Raji (cell line): ENCODE data around the gene ROR2.

Experiments used
- POLR2A ChIP-seq: IDR thresholded peaks from 2 replicates; pipeline ENCODE4 v1.6.1; 2011; ENCODE audit warnings: low read depth, low read length, control low read depth; ENCODE audit not compliant: insufficient read depth

The ROR2 gene

DNA sequence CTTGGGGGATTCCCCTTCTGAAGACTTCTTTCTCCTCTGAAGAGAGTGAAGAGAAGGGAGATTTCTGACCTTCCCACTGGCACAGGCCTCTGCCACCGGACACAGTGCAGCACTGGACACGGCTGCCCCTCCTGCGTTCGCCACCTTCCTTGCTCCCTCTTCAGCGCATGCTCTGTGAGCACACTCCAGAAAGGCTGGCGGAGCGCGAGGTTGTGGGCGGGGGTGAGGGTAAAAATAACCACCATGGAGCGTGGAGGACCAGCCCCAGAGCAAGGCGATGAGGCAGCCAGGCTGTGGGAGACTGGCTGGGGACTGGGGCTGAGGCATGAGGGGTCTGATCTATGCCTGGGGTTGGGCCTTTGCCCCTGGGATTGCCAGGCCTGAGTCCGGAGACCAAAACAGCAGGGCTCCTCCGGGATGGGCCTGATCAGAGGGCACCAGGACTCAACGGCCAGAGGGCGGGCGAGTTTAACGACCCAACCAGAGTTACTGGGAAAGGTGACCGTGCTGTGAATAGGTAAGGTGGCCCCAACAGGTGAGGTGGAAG lies 97.2 kb downstream of the ROR2 start:
- TF ChIP-seq POLR2A = no peak

DNA sequence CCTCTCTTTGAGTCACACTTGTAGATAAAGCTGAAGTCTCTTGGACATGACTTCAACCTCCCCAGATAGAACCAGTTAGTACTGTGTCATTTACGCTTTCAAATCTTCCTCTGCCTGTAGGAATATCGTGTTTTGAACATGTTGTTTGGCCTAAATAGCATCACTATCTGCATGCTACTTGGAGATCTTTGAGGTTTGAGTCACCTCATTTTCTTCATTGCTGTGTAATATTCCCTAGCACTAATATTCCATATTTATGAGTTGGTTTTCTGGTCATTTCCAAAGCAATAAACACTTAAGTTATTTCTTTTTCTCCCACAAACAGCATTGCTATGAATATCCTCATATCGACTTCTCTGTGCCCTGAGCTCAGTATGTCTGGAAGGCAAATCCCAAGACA lies 100.3 kb downstream of the ROR2 start:
- no peak for TF ChIP-seq POLR2A

DNA sequence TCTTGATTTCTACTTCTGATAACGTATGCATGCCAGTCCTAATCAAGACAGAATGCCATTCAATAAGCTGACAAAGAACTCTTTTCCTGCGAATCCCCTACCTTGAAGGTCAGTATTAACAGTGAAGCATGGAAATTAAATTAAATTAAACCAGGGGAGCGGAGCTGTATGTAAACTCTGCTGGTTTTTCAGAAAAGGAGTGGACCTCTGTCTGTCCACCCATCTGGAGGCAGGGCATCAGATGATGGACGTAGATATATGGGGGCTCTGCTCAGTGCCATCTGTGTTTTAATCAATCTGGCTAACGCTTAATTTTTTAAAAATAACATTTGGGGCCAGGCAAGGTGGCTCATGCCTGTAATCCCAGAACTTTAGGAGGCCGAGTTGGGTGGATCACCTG lies 101.9 kb downstream of the ROR2 start:
- TF ChIP-seq POLR2A = no peak

DNA sequence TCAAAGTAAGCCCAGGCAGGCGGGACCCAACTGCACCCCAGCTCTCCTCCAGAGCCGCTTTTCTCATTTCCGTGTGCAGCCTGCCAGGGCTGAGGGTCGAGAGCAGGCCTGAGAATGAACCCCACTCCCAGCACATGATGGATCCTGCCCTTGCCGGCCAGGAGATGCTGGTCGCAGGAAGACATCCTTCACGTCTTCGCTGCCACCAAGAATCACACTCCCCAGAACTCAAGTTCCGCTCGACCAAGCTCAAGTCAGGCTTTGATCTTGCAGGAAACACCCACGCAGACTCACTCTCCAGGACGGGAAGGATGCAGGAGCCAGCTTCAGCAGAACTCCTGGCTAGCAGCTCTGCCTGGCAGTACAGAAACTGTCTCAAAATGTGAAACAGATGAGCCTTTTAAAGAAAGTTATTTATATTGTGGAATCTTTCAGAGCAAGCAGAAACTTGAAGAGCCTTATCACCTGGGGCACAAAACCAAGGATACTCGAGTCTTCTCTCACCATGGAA lies 102.4 kb downstream of the ROR2 start:
- no peak for TF ChIP-seq POLR2A

DNA sequence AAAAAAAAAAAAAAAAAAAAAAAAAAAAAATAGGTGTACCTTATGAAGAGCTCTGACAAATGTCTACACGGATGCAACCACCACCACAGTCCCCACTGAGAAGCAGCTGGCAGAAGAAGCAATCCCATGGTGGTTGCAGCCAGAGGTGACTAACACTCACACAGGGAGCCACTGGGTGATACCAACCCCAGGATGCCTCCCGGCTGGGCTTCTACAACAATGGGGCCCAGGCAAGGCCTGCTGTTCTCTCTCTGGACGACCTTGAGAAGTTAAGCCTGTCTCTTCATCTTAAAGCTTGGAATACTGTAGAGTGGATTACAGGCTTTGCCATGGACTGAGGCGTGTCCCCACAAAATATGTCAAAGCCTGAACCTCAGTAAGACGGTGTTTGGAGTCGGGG lies 104.1 kb downstream of the ROR2 start:
- TF ChIP-seq POLR2A = no peak

DNA sequence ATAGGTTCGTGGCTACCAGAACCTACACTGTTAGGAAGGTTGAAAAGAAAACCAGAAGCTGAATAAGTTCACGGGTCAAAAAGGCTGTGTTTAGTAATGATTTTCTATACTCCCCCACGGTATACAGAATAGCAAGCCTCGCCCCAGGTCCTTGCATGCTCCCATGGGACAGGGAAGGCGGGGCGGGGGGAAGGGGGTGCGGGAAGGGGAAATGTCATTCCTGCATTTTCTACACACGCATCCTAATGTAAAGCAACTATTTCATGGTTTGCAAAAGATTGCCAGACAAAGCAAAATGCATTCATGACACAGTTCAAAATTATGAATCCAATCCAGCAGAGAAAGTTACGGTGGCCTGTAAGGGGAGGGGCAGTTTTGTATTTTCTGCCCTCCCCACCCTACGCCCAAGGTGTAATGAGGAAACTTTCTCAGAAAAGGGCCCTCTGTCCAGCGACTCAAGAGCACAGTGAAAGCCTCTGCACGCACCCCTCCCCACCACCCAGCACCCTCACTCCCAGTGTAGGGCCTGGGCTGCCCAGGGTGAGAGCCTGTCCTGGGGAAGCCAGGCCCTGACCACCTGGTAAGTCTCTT lies 105.2 kb downstream of the ROR2 start:
- no peak for TF ChIP-seq POLR2A

DNA sequence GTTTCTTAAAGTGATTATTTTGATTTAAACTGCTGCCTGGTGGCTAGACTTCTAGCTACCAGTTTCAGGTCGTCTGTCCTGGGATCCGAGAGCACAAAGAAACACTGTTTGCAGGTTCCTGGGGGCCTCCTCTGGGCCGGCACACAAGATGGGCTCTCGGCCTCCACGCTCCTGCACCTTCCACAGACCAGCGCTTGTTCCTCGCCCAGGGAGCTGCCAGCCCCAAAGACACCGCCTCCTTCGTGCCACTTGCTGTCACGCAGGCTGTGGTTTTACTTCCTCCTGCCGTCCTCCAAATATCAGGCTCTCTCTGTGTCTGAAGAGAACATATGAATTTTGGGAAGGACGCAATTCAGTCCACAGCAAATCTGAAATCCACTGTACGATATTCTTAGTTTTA lies 105.8 kb downstream of the ROR2 start:
- no peak for TF ChIP-seq POLR2A

DNA sequence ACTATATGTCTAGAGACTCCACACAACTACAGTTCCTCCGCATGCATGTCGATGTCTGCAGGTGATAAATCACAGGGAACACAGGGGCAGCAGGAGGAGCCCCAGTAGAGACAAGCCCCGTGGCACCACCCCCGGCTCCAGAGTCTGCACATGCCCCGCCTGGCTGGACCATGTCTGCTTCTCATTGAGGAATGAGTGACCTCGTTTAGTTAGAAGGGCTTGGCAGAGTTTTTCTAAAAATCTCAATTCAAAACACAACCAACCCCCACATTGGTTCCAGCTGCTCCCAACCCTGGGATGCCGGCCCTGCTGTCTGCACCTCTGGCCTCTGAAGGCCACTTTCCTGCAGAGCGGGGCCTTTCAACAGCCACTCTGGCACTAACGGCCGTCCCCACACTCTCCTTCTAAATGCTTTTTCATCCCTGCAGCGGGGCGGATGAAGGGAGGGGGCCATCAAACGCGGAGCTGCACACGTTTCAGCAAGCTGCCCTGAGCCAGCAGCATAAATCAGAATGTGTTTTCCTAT lies 106.3 kb downstream of the ROR2 start:
- no peak for TF ChIP-seq POLR2A

DNA sequence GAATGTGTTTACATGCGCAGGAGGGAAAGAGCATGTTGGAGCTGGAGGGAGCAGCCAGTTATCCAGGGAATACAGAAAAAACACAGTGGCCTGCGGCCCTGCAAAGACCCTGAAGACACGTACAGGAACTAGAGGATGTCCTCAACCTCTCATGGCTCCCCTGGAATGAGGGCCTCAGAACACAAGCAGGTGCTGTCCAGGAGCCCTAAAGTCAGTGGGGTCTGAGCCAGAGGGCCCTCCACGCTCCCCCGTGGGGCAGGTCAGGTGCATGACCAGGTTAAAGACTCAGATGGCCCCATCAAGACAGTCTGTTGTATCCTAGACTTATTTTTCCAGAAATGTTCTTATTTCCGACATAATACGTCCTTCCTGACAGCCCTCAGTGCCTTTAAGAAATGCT lies 106.9 kb downstream of the ROR2 start:
- no peak for TF ChIP-seq POLR2A

DNA sequence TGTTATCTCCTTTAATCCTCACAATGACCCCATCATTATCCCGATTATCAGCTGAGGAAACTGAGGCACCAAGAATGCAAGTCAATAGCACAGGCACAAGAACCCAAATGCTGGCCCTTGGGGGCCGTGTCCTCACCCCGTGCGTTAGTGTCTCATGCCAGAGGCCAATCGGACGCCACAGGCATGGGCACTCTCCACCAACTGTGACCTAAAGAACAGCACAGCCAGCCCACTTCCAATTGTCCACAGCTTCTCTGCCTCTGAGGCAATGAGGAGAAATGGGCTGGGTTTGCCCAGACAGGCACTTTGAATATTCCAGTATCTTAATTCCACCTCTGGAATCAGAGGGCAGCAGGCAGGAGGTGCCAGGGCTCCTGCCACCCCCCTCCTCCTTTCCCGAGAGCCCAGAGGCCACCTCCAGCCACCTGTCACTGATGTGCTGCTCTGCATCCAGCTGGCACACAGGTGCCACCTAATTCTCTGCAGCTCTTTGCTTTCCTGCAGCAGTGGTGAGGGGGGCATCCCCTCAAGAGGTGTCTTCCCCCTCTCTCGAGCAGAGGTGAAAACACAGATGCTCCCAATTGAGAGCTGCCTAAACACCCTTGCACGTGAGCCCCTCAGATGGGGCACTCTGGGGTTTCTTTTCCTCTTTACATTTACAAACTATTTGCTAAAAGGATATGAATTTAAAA lies 107.5 kb downstream of the ROR2 start:
- no peak for TF ChIP-seq POLR2A

DNA sequence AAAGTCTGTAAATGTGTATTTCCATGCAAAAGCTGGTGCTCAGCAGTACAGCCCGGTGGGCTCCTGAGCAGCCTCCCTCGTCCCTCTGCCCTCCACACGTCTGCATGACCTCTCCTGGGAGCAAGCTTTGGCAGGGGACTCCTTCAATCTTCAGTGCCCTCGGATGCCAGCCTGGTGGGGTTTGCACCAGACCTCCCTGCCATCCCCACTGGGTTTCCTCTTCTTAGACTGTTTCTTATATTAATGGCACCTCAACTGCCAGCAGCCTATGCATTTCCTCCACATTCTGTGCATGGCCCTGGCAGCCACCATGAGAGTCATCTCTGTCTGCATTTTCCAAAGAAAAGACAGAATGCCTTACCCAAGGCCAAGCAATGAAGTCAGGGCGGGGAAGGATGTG lies 108.4 kb downstream of the ROR2 start:
- TF ChIP-seq POLR2A = no peak

DNA sequence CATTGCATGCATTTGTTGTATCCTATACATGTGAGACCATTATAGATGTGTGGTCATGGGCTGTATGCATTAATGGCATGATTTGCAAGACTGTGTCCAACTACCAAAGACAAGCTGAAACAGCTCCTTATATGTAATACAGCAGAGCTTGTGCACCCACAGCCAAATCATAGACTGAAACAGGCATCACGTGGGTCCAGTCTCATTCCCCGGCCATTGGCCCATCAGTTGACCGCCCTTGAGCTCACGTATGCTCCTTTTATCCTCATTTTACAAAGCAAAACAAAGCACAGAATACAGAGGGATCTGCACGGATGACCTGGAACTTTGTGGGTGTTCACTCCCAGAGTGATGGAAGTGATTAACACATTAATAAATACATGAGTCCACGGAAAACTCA lies 109.1 kb downstream of the ROR2 start:
- no peak for TF ChIP-seq POLR2A

DNA sequence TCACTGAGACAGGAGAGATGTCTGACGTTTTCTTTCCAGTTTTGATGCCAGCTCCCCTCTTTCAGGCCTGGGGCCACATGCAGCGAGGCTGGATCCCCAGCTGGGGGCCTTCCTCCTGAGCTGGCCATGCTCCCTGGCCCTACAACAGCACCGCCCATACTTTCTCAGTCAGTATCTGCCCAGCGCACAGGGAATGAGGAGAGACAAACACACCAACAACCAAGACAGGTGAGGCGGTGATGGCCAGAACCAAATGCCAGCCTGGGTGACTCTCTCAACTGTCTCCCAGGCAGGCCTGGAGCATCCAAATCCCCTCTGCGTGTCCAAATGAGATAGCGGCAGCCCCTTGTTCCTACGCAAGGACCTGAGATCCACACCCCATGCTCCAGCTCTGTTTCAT lies 109.6 kb downstream of the ROR2 start:
- TF ChIP-seq POLR2A = no peak

DNA sequence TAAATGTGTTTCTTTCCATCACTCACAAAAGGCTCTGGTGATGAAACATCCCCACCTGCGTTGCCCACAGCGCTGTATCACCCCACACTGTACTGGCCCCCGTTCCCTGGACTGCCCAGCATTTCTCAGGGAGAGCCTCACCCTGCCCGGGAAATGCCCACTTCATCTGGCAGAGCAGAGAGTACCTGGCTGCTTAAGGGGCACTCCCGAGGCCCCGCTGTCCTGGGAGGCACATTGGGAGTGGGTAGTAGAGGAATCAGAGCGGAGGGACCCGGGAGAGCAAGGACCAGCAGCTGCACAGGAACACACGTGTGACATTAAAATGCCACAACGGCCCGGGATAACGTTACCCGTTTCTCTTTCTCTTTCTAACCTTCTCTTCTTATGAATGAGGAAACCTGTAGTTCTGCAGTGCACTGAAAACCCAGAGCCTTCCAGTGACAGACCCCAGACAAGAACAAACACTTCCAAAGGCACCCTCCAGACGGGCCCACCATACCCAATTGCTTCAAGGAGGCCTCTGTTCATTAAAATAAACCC lies 110.0 kb downstream of the ROR2 start:
- TF ChIP-seq POLR2A = no peak

DNA sequence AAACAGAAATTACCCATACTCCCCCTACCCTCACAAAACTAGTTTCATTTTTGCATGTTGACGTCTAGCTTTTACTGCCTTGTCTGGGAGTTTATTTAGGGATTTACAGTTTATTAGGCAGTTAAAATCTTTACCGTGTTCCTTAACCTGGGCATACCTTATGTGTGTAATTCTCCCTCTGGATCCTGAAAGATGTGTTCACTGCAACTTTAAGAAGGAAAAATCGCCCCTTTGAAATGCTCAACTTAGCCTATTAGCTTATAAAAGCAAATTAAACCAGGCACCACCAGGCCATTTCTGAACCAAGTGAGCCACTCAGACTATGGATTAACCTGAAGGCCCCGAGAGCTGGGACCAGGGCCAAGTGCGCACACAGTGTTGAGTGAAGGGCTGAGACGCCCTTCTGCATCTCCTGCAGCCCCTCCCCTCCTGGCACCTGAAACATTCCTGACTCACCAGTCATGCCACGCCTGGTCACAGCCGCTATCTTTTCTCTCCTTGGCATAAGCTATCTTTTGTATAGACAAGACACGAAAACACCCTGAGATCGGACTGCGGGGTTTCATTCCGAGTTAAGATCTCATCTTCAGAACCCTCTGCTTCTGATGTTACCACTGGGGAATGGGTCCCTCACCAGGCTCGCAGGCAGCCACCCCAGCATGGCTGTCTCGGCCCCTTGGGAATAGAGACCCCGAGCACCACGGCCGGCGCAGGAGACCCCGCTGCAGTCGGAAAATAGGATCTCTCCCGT lies 111.9 kb downstream of the ROR2 start:
- no peak for TF ChIP-seq POLR2A
